GOT3 (cell line): Measurements from ENCODE around the gene ALDH9A1.
"Not testable (repeated sequence)": the region's sequence is repeated elsewhere in the genome, so short reads cannot be mapped to it uniquely, and the experiment has no call there.

Experiments used
- DNase-seq: peaks from one replicate; lab custom pipeline; 2025; ENCODE audit warnings: mixed read lengths; lab: John Stamatoyannopoulos, UW

The ALDH9A1 gene

DNA sequence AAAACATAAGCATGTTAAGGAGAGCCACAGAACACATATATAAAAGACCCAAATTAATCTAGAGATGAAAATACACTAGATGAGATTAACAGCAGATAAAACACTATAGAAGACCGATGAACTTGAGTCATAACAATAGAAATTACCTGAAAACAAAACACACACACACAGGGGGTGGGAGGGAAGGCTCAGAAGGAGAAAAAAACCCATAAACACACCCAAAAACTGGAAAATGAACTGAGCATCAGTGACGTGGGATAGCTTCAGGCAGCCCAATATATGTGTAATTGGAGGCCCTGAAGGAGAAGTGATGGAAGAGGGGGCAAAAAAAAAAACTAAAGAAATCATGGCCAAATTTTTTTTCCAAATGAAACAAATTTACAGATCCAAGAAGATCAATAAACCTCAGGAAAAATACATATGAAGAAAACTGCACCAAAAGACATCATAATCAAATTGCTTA, 11.4 kb downstream of the ALDH9A1 start:
- DNase-seq = no peak

GRCh38 chr1:165686121-165686970, 12.0 kb downstream of the ALDH9A1 start:
- DNase-seq = no peak

DNA sequence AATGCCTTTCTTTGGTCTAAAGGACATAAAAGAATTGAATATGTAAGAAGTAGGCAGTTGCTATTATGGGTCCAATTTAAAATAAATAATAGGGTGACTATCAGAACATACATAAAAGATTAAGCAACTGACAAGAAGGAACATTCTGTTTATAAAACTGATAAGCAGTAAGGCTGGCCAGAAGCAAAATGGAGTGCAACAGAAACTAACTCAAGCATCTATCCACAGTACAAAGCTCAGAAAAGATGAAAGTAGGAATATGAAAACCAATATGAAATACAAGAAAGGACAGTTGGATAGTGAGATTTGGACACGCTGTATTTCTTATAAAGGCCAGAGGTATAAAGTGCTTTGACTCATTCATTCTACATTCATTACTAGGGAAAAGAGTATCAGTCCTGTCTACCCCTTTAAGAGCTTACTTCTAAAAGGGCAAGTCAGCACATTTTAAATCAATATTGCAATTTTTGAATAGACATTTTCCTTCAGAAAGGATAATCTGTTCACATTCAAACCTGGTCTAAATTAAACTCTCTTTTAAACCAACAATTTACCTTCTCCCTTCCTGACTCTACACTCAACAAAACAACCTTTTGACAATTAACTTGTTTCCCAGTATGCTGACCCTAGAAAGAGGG, 14.4 kb downstream of the ALDH9A1 start:
- no peak for DNase-seq

DNA sequence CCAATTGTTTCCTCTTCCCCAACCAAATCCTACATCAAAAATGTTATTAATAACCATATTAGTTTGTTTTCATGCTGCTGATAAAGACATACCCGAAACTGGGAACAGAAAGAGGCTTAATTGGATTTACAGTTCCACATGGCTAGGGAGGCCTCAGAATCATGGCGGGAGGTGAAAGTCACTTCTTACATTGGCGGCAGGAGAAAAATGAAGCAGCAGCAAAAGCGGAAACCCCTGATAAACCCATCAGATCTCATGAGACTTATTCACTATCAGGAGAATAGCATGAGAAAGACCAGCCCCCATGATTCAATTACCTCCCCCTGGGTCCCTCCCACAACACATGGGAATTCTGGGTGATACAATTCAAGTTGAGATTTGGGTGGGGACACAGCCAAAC, 17.6 kb downstream of the ALDH9A1 start:
- not testable (repeated sequence) for DNase-seq

DNA sequence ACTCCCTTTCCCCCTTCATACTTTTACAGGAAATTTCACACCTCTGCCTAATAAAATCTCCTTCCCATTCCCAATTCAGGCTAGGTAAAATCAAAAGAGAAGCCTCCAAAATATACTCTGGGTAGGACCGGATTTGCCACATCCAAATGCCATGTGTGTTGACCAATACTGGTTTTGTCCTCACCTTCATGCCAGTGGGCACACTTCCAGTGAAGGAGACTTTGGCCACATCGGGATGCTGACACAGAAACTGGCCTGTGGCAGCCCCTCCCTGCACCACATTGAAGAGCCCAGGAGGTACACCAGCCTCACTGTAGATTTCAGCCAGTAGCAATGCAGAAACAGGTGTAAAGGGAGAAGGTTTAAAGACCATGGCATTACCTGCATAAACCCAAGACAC, 18.1 kb downstream of the ALDH9A1 start:
- DNase-seq = no peak

GRCh38 chr1:165679282-165680036, 18.9 kb downstream of the ALDH9A1 start:
- DNase-seq = no peak

- no peak for DNase-seq
Observed at GRCh38 chr1:165678509-165678908, 19.9 kb downstream of the ALDH9A1 start.

DNA sequence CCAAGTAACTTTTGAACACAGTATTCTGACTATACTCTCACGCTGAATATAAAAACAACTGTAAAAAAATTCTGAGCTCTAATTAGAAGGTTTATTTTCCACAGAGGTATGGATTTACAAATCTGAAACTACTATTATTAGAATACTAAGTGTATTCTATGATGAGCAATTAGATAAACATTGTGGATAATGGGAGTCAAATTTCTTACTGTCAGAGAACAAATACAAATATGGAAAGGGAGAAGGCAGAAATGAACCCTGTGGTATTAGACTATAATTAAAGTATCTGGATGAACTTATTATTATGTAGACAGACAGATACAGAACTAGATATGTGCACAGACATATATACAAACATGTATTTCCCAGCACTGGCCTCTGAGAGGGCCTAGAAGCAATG, 22.6 kb downstream of the ALDH9A1 start:
- DNase-seq = no peak

DNA sequence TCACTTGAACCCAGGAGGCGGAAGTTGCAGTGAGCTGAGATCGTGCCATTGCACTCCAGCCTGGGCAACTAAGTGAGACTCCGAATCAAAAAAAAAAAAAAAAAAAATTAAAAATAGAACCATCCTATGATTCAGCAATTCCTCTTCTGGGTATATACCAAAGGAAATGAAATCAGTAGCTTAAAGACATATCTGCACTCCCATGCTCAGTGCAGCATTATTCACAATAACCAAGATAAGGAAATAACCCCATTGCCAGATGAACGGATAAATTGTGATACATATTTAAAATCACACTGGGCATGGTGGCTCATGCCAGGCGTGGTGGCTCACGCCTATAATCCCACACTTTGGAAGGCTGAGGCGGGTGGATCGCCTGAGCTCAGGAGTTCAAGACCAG, 23.8 kb downstream of the ALDH9A1 start:
- no peak for DNase-seq

DNA sequence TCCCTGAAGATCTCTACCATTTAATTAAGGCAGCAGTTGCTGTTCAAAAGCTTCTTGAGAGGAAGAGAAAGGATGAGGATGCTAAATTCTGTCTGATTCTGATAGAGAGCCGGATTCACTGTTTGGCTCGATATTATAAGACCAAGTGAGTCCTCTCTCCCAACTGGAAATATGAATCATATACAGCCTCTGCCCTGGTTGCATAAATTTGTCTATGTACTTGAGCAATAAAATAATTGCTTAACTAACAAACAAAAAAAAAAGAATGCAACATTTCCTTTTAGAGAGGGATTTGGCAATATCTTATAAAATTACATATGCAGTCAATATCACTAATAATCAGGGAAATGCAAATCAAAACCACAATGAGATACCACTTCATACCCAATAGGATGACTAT, 26.8 kb downstream of the ALDH9A1 start:
- DNase-seq = no peak

DNA sequence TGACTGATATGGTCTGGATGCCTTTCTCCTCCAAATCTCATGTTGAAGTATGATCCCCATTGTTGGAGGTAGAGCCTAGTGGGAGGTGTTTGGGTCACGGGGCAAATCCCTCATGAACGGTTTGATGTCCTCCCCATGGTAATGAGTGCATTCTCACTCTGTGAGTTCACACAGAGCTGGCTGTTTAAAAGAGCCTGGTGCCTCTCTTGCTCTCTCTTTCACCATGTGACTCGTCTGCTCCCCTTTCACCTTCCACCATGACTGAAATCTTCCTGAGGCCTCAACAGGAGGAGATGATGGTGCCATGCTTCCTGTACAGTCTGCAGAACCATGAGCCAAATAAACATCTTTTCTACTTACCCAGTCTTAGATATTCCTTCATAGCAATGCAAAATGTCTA, 30.2 kb downstream of the ALDH9A1 start:
- DNase-seq = no peak

GRCh38 chr1:165666152-165666825, 32.1 kb downstream of the ALDH9A1 start:
- DNase-seq = no peak

- DNase-seq = no peak
Observed at GRCh38 chr1:165662186-165662585, 36.2 kb downstream of the ALDH9A1 start.

DNA sequence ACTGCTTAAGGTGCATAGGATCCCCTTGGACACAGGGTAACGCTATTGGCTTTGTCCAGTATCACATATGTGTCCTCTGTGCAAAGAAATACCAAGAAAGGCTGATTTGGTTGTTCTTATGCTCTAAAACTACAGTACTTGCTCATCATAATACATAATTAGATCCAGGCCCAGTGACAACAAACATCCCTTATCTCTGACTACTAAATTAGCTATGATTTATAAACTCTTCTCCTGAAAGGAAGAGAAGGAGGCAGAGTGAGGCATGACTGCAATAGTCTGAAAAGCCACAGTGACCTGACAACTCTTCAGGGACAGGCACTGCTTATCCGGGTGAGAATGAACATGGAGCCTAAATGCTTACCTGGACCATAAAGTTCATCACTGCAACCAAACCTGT, 36.7 kb downstream of the ALDH9A1 start:
- no peak for DNase-seq

DNA sequence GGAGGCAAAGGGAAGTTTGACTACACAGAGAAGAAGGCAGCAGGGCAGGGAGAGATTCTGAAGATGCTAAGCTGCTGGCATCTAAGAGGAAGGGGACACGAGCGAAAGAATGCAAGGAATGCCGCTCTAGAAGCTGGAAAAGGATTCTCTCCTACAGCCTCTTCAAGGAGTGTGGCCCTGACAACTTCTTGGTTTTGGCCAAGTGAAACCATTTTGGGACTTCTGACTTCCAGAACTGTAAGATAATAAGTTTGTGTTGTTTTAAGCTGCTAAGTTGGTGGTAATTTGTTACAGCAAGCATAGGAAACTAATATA, 38.8 kb downstream of the ALDH9A1 start:
- no peak for DNase-seq

- DNase-seq = not testable (repeated sequence)
Observed at GRCh38 chr1:165658766-165659580, 39.4 kb downstream of the ALDH9A1 start.

GRCh38 chr1:165650981-165651625, 47.3 kb downstream of the ALDH9A1 start:
- no peak for DNase-seq

DNA sequence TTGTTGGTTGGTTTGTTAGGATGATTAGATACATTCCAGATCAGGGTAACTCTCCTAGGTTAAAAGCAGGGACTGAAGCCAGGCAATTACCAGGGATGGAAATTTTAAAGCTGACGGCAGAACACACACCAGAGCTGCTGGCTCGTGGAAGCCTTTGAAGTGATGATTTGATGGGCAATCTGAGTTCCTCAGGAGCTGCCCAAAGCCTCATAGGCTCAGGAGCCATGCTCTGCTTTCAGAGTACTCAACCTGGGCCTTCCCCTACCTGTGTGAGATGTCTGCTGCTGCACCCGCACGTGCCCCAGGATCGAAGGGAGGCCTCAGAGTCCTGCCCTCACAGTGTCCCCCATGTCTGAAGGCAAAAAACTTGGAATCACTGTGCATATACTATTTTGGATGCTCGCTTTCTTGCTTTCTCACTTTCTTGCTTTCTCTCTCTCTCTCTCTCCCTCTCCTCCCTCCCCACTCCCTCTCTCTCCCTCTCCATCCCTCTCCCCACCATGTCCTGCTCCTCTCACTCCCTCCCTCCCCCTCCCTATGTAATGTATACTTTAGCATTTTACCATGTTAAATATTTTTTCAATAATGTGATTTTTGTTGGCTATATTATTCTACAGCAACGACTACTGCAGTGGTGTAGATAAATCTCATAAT, 49.3 kb downstream of the ALDH9A1 start:
- DNase-seq = no peak

DNA sequence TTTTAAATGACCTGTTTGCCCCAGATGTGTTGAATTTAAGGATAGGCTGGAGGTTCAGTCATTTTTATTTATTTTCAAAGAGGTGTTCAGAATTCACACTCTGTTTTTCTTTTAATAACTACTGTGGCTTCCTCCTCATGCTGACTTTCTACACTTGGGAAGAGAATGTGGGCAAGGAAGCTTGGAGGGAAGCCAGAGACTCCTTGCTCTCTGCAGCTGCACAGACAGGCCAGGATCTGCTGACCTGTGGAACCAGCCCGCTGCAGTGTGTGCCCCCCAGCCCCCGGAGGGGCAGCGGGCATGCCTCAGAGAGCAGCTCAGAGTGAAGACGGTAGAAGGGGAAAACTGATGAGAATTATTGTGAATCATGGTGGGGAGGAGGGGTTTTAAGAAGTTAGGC, 50.4 kb downstream of the ALDH9A1 start:
- no peak for DNase-seq

GRCh38 chr1:165647517-165647916, 50.8 kb downstream of the ALDH9A1 start:
- no peak for DNase-seq
